HG02938 (cell line): Measurements from ENCODE around the gene SLC35G4.
"Not testable (repeated sequence)": the region's sequence is repeated elsewhere in the genome, so short reads cannot be mapped to it uniquely, and the experiment has no call there.

Experiments used
- ATAC-seq: cut with Tn5 transposase; IDR thresholded peaks from one replicate; pipeline ENCODE4 v1.9.1; 2021; ENCODE audit warnings: mild to moderate bottlenecking, moderate library complexity; ENCODE audit not compliant: unreplicated experiment

Gene SLC35G4

GRCh38 chr18:11609488-11609887 is at the start of gene SLC35G4:
SLC35G4 (plus strand) TSS chr18:11609596; CDS start chr18:11609596, 0 bp downstream.
- ATAC-seq, result not testable (repeated sequence)

- ATAC-seq, result no peak
Observed at GRCh38 chr18:11561293-11561692, 48.1 kb upstream of the SLC35G4 start.

GRCh38 chr18:11565716-11566115 is 43.7 kb upstream of the SLC35G4 start:
- ATAC-seq, result no peak

- ATAC-seq, result no peak
Observed at GRCh38 chr18:11566236-11566965, 43.0 kb upstream of the SLC35G4 start.

GRCh38 chr18:11567396-11567795 is 42.0 kb upstream of the SLC35G4 start:
- ATAC-seq, result no peak

- ATAC-seq, result no peak
Observed at GRCh38 chr18:11570073-11570588, 39.3 kb upstream of the SLC35G4 start.

- ATAC-seq, result no peak
Observed at GRCh38 chr18:11570769-11571412, 38.5 kb upstream of the SLC35G4 start.

- ATAC-seq, result no peak
Observed at GRCh38 chr18:11572201-11572600, 37.2 kb upstream of the SLC35G4 start.

- ATAC-seq, result no peak
Observed at GRCh38 chr18:11574545-11574944, 34.9 kb upstream of the SLC35G4 start.

GRCh38 chr18:11577271-11578112 is 31.9 kb upstream of the SLC35G4 start:
- no peak for ATAC-seq

GRCh38 chr18:11578799-11579198 is 30.6 kb upstream of the SLC35G4 start:
- ATAC-seq, result no peak

GRCh38 chr18:11579916-11580315 is 29.5 kb upstream of the SLC35G4 start:
- ATAC-seq, result no peak

GRCh38 chr18:11581286-11581685 is 28.1 kb upstream of the SLC35G4 start:
- no peak for ATAC-seq

- no peak for ATAC-seq
Observed at GRCh38 chr18:11585596-11585995, 23.8 kb upstream of the SLC35G4 start.

- no peak for ATAC-seq
Observed at GRCh38 chr18:11586896-11587295, 22.5 kb upstream of the SLC35G4 start.

- ATAC-seq, result no peak
Observed at GRCh38 chr18:11587432-11587831, 22.0 kb upstream of the SLC35G4 start.

- ATAC-seq, result no peak
Observed at GRCh38 chr18:11587846-11588245, 21.6 kb upstream of the SLC35G4 start.

GRCh38 chr18:11591957-11592356 is 17.4 kb upstream of the SLC35G4 start:
- no peak for ATAC-seq

- ATAC-seq, result no peak
Observed at GRCh38 chr18:11600321-11600720, 9.1 kb upstream of the SLC35G4 start.

- no peak for ATAC-seq
Observed at GRCh38 chr18:11607906-11608305, 1.5 kb upstream of the SLC35G4 start.

- not testable (repeated sequence) for ATAC-seq
Observed at GRCh38 chr18:11608618-11609017, 778 bp upstream of the SLC35G4 start.
